Upper lobe of right lung (tissue), 1 donor: ENCODE results near the gene C19orf12. TPM values are rescaled to one million over a fixed set of nuclear protein-coding genes. Genes with fewer than 3 reads are reported as not detected.

Experiments
- ATAC-seq: fragments of 200-7000 bp; cut with Tn5 transposase; one replicate; pipeline ENCODE4 v1.9.1; 2020; ENCODE audit warnings: mild to moderate bottlenecking, moderate library complexity
- DNase-seq: peaks from one replicate; pipeline ENCODE4 v3.0.0-alpha.2; 2020
- H3K27ac ChIP-seq: fragments of 200-600 bp; one replicate; pipeline ENCODE4 v1.8.0; 2022
- H3K27me3 ChIP-seq: fragments of 200-600 bp; one replicate; pipeline ENCODE4 v1.8.0; 2022; ENCODE audit warnings: mild to moderate bottlenecking
- H3K36me3 ChIP-seq: fragments of 200-600 bp; one replicate; pipeline ENCODE4 v1.8.0; 2022
- H3K4me1 ChIP-seq: fragments of 200-600 bp; one replicate; pipeline ENCODE4 v1.8.0; 2022
- H3K4me3 ChIP-seq: fragments of 200-600 bp; one replicate; pipeline ENCODE4 v1.8.0; 2022; ENCODE audit warnings: mild to moderate bottlenecking
- H3K9me3 ChIP-seq: fragments of 200-600 bp; one replicate; pipeline ENCODE4 v1.8.0; 2022
- CTCF ChIP-seq: fragments of 200-600 bp; IDR thresholded peaks from one replicate; pipeline ENCODE4 v1.8.0; 2022; ENCODE audit warnings: antibody characterized with exemption
- intact Hi-C: fragments of 100-400 bp; cut with DNase I; formaldehyde crosslinking; loops from one replicate; pipeline ENCODE4 v1.11.0; 2022
- total RNA-seq: library from RNA; stranded (reverse); fragmentation: NEBNext Ultra II Directional; extraction: Animal tissue kit (Norgen Biotek cat#: 25700); gene quantifications from one replicate; pipeline ENCODE4 v1.2.1, GENCODE V29; 2021
- donor health status: DM: no; HTN: yes; CAD: no; lungs with severe emphysema.

The C19orf12 gene
- total RNA-seq, 1 donor from 2014 or later = 22.1 TPM

- Histone ChIP-seq H3K4me1 (no peaks in the 10 kb centered on the region), H3K4me3 (no peak overlapping the region), H3K36me3 (no peaks in the 10 kb centered on the region), H3K27ac (no peak overlapping the region), H3K9me3 (no peaks in the 10 kb centered on the region), H3K27me3 (peaks cover 4% of the 10 kb centered on the region)
- intact Hi-C loops = no loop called here
- ATAC-seq (no peak), DNase-seq (peak; percentile 3)
- TF ChIP-seq CTCF = no peak
Observed at GRCh38 chr19:29743681-29744080, 28.6 kb upstream of the C19orf12 start.

- ATAC-seq (no peak), DNase-seq (peak; percentile 10)
- no peak for TF ChIP-seq CTCF
- Histone ChIP-seq H3K27ac (no peak overlapping the region), H3K4me3 (no peak overlapping the region), H3K4me1 (no peaks in the 10 kb centered on the region), H3K36me3 (no peaks in the 10 kb centered on the region), H3K27me3 (peaks cover 9% of the 10 kb centered on the region), H3K9me3 (no peaks in the 10 kb centered on the region)
- intact Hi-C loops = no loop called here
Observed at GRCh38 chr19:29741776-29742175, 26.7 kb upstream of the C19orf12 start.

GRCh38 chr19:29741226-29741625 lies 26.2 kb upstream of the C19orf12 start:
- H3K27ac ChIP-seq = no peak overlapping the region
- H3K9me3 ChIP-seq = no peaks in the 10 kb centered on the region
- TF ChIP-seq CTCF = no peak
- H3K4me3 ChIP-seq = no peak overlapping the region
- DNase-seq = peak; percentile 39
- peaks cover 9% of the 10 kb centered on the region for H3K27me3 ChIP-seq
- intact Hi-C loops = no loop called here
- no peak for ATAC-seq
- no peaks in the 10 kb centered on the region for H3K36me3 ChIP-seq
- no peaks in the 10 kb centered on the region for H3K4me1 ChIP-seq

GRCh38 chr19:29737461-29738000 lies 22.5 kb upstream of the C19orf12 start:
- intact Hi-C loops = no loop called here
- Histone ChIP-seq H3K27me3 (peaks cover 19% of the 10 kb centered on the region), H3K9me3 (no peaks in the 10 kb centered on the region), H3K27ac (no peak overlapping the region), H3K4me1 (no peaks in the 10 kb centered on the region), H3K4me3 (no peak overlapping the region), H3K36me3 (no peaks in the 10 kb centered on the region)
- ATAC-seq (peak; percentile 7), DNase-seq (no peak)
- TF ChIP-seq CTCF = no peak

- Histone ChIP-seq H3K4me1 (no peaks in the 10 kb centered on the region), H3K9me3 (no peaks in the 10 kb centered on the region), H3K4me3 (no peak overlapping the region), H3K36me3 (no peaks in the 10 kb centered on the region), H3K27me3 (peaks cover 23% of the 10 kb centered on the region), H3K27ac (no peak overlapping the region)
- intact Hi-C loops = no loop called here
- ATAC-seq (peak; percentile 34), DNase-seq (no peak)
- TF ChIP-seq CTCF = no peak
Observed at GRCh38 chr19:29735829-29736228, 20.8 kb upstream of the C19orf12 start.

- Histone ChIP-seq H3K4me3 (no peak overlapping the region), H3K9me3 (no peaks in the 10 kb centered on the region), H3K4me1 (peaks cover 2% of the 10 kb centered on the region), H3K36me3 (no peaks in the 10 kb centered on the region), H3K27ac (no peak overlapping the region), H3K27me3 (peaks cover 32% of the 10 kb centered on the region)
- DNase-seq = no peak
- no peak for TF ChIP-seq CTCF
- intact Hi-C loops = no loop called here
- no peak for ATAC-seq
Observed at GRCh38 chr19:29731331-29731850, 16.3 kb upstream of the C19orf12 start.
